Body of pancreas (tissue), 4 donors: ENCODE results near the gene CHN1.

Experiments used
- CTCF ChIP-seq, 7 experiments: fragments of 450-650 bp in 4 of 7; fragments of 200-600 bp in 3 of 7; sonication (generic) in 3 of 7; IDR thresholded peaks; one replicate each; pipeline ENCODE4 v1.5.1; 2016 to 2019; ENCODE audit warnings: antibody characterized with exemption in 7 of 7
- POLR2A ChIP-seq, 3 donors: fragments of 450-650 bp; IDR thresholded peaks; one replicate each; pipeline ENCODE4 v1.6.1; 2016; ENCODE audit warnings: antibody characterized with exemption in 3 of 3, mild to moderate bottlenecking in 2 of 3

- TF ChIP-seq CTCF (IDR thresholded peaks at IDR 0.05): no peak
- TF ChIP-seq POLR2A (IDR thresholded peaks at IDR 0.05): no peak
Observed at GRCh38 chr2:175035806-175036205, 30.6 kb upstream of the CHN1 start.
